Activated CD4-positive, alpha-beta T cell treated with anti-CD3 and anti-CD28 coated beads for 48 hours (primary cell): ENCODE data around the gene NKTR.

Source experiments
- DNase-seq: peaks from one replicate; pipeline ENCODE4 v3.0.0-alpha.2; 2020

The NKTR gene

DNA sequence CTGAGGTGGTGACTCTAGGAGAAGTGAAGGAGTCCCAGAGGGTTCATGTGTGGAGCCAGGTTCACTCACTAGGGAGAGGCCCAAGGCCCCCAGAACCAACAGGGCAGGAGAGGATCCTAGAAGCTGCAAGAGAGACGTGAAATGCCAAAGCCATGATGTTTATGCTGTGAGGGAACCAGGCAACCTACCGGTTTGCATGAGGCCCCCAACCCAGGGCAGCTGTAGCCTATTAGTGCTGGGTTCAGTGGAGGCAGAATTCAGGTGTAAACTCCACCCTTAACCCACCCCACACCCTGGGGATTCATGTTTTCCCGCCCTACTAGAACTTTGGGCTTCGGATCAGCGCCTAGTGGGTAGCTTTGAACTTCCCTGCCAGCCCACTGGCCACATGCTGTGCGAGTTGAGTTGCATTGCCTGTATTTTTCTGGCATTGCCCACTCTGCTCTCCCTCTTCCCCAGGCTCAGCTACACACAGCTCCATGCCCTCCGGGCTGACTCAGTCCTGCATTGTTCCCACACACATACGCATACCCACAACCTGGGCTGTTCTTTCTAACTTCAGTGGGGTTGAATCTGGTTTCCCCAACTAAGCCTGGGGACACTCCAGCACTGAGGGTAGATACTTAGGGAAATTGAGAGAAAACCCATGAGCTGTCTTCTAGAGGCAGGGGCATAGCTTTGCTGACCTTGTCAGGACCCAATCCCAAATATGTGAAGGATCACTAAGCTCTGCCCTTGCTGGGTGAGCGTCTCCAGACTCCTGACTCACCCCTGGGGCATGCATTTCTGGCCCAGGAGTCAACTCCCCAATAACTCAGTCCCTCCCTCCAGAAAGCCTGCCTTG is 51.0 kb downstream of the NKTR start:
- DNase-seq: no peak

- no peak for DNase-seq
These were observed 51.7 kb downstream of the NKTR start for GRCh38 chr3:42652251-42652610.

DNA sequence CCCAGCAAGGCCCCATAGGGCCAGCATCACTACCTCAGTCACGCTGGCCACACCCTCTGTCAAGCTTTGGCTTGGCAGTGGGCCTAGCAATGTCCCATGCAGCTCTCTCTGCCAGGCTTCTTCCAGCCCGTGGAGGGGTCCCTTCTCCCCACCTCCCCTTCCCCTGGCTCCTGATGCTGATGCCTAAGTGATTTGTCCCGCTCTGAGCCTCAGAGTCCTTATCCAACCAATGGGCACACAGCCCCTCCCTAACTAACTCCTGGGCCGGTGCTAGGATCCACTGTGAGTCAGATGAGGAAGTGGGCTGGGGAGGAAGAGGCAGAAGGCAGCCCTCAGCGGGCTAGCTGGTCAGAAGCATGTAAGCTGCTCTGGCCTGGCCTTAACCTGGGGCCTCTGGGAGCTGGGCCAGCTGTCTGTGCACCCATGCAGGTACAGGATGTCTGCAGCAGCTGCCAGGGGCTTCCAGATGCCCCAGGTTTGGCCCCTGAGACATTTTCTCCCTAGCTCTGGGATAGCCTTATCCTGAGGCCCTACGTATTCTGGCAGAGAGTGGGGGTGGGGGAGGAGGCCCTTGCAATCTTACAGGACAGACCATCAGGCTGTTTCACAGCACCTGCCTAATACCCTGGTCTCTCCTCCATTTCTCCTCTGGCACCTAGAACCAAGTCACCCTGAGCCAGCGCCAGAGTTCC is 52.3 kb downstream of the NKTR start:
- no peak for DNase-seq

DNA sequence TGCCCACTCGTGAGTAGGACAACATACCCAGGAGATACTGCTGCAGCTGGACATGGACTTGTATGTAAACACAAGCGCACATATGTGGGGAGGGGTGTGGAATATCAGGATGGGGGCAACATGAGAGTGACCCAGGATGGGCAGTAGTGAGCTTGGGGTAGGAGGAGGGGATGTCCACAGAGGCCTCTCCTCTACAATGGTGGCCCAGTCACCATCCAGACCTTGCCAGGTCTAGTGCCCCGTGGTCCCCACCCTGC is 52.7 kb downstream of the NKTR start:
- DNase-seq: no peak

- no peak for DNase-seq
These were observed 53.3 kb downstream of the NKTR start, which contains the start of gene ZBTB47 for GRCh38 chr3:42653560-42654330. Gene ZBTB47 (plus strand): TSS chr3:42653697. CDS start chr3:42658356, 4,659 bp downstream.

GRCh38 chr3:42654331-42655201 is 54.1 kb downstream of the NKTR start:
- DNase-seq: no peak

- DNase-seq: no peak
These were observed 54.9 kb downstream of the NKTR start for GRCh38 chr3:42655331-42655888.

DNA sequence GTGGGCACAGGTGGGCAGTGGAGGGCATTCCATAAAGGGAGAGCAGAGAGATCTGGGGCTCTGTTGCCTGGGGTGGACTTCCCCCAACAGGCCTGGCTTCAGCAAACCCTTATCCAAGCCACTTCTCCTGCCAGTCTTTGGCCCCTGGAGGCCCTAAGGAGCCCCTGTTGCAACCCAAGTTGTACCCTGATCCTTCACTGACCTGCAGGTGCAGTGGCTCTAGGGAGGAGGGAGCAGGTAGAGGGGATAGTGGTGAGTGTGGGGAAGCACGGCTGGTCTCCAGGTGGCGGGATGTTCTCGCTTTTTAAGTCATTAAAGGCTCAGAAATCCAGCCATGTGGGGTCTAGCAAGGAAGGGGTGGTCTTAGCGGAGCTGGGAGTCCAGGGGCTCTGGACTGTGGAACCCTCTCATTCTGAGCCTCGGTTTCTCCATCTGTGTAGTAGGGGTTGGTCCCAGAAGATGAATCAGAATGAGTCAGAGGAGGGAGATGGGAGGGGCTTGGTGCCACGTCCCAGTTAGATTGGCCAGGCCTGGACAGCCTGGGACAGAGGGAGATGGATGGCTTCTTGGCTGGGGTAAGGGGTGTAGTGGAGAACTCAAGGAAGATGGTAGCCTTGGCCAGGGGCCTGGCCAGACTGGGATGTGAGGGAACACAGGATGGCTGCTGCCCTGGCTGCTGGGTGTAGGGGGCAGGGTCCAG is 55.6 kb downstream of the NKTR start:
- no peak for DNase-seq

- no peak for DNase-seq
These were observed 56.5 kb downstream of the NKTR start for GRCh38 chr3:42656680-42657610.

GRCh38 chr3:42657675-42658074 is 57.2 kb downstream of the NKTR start:
- no peak for DNase-seq

DNA sequence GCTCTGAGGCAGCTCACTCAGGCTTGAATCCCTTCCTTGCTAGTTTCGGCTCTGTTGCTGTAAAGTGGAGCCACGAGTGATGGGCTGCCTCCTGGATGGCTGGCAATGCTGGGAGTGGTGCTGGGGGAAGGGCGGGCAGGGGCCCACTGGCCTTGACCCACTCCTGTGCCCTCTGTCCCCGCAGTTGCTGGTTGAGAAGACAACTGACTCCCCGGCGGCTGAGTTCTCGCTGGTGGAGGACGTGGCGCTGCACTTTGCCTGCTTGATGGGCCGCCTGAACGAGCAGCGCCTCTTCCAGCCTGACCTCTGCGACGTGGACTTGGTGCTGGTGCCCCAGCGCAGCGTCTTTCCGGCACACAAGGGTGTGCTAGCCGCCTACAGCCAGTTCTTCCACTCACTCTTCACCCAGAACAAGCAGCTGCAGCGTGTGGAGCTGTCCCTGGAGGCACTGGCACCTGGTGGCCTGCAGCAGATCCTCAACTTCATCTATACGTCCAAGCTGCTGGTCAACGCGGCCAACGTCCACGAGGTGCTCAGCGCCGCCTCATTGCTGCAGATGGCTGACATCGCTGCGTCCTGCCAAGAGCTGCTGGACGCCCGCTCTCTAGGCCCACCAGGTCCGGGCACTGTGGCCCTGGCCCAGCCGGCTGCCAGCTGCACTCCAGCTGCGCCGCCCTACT is 57.7 kb downstream of the NKTR start:
- no peak for DNase-seq

GRCh38 chr3:42658771-42659390 is 58.4 kb downstream of the NKTR start:
- no peak for DNase-seq

GRCh38 chr3:42659451-42660130 is 59.1 kb downstream of the NKTR start:
- no peak for DNase-seq

GRCh38 chr3:42660131-42660715 is 59.7 kb downstream of the NKTR start:
- no peak for DNase-seq

- DNase-seq: no peak
These were observed 60.4 kb downstream of the NKTR start for GRCh38 chr3:42660898-42661297.

DNA sequence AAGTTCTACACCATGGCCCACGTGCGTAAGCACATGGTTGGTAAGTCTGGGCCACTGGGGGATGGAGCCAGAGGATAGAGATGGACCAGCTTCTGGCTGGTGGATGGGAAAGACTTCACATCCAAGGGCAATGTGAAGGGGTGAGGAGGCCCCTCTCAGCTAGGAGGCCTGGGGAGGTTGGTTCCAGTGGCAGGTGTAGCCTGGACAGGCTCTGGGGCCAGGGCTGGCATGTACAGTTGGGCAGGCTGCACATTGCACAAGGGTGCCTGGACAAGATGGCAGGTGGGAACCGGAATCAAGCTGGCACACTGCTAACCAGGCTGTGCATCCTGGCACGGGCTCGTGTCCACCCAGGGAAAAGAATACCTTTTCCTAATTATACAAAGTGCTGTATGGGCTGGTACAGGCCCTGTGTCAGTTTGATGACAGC is 61.1 kb downstream of the NKTR start:
- DNase-seq: no peak

DNA sequence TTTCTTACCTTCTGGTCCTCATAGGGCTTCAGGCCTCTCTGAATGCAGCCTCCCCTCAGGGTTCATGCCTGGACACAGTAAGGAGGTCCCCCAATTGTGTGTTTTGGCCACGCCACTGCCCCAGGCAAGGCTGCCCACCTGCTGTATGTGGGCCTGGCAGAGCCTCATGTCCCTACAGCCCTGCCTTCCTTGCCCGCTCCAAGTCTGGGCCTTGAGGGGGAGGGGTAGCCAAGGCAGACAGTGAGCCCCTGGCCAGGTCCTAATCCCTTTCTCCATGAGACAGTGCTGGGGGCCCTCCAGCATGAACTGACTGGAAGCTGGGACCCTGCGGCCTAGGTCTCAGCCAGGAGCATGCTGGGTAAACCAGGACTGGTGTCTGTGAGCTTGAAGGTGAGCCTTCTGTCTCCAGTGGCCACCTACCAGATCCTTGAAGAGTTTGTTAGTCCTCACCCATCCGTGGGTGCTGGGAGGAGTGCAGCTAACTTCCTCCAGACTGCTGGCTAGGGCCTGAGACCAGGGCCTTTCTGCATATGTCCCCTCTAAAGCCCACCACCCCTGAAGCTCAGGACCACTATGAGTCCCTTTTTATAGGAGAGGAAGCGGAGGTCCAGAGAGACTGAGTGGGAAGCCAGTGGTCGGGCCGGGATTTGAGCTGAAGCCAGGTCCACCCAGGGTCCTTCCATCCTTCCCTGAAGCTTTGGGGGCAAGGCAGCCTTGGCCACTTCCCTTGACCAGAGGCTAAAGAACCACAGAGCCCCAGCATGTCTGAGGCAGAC is 61.7 kb downstream of the NKTR start:
- no peak for DNase-seq
